Common myeloid progenitor, CD34-positive (primary cell): ENCODE measurements around the gene FGF18.

Experiments
- CTCF ChIA-PET: fragments of 350-600 bp; sonication (Branson Sonifier 250); formaldehyde crosslinking; loops from one replicate; lab custom pipeline; 2021; ENCODE audit warnings: antibody characterized with exemption; lab: Charles Lee
- POLR2A ChIA-PET: fragments of 350-600 bp; sonication (Branson Sonifier 250); formaldehyde crosslinking; loops from one replicate; lab custom pipeline; 2021; ENCODE audit warnings: antibody characterized with exemption; lab: Charles Lee
- DNase-seq, 3 donors: peaks; one replicate each; pipeline versions ENCODE4 v3.0.0 to v3.0.0-alpha.2; 2013
- H3K27ac ChIP-seq, 2 experiments: 1 replicate in 1 of 2; 2 replicates in 1 of 2; pipeline ENCODE4 v1.7.0; 2013; ENCODE audit warnings: inconsistent platforms in 2 of 2, low read length in 2 of 2, mild to moderate bottlenecking in 2 of 2, low read depth in 1 of 2, moderate library complexity in 1 of 2; ENCODE audit not compliant: severe bottlenecking in 2 of 2, insufficient read depth in 1 of 2, poor library complexity in 1 of 2
- H3K27me3 ChIP-seq, 5 experiments: replicated peaks in 2 of 5; 1 replicate in 3 of 5; 2 replicates in 2 of 5; pipeline versions ENCODE4 v1.6.1 to v1.7.0; 2013; ENCODE audit warnings: low read length in 4 of 5, mild to moderate bottlenecking in 2 of 5, moderate library complexity in 2 of 5, inconsistent platforms in 1 of 5; ENCODE audit not compliant: insufficient read depth in 5 of 5, control insufficient read depth in 4 of 5
- H3K36me3 ChIP-seq, 4 experiments: 1 replicate in 2 of 4; 2 replicates in 2 of 4; pipeline versions ENCODE4 v1.6.1 to v1.7.0; 2013; ENCODE audit warnings: low read length in 3 of 4, control low read depth in 1 of 4, mild to moderate bottlenecking in 1 of 4; ENCODE audit not compliant: control insufficient read depth in 4 of 4, insufficient read depth in 4 of 4
- H3K4me1 ChIP-seq, 4 experiments: 1 replicate in 3 of 4; 2 replicates in 1 of 4; pipeline versions ENCODE4 v1.6.1 to v1.7.1; 2013; ENCODE audit warnings: low read length in 3 of 4, mild to moderate bottlenecking in 3 of 4, control low read depth in 1 of 4, inconsistent platforms in 1 of 4, moderate library complexity in 1 of 4; ENCODE audit not compliant: control insufficient read depth in 4 of 4, insufficient read depth in 4 of 4; ENCODE audit errors: control extremely low read depth in 1 of 4
- H3K4me3 ChIP-seq, 7 experiments: 1 replicate in 4 of 7; 2 replicates in 3 of 7; pipeline versions ENCODE4 v1.5.1 to v1.7.0; 2013; ENCODE audit warnings: mild to moderate bottlenecking in 7 of 7, low read length in 6 of 7, moderate library complexity in 6 of 7, inconsistent platforms in 2 of 7, low read depth in 2 of 7, control low read depth in 1 of 7; ENCODE audit not compliant: insufficient read depth in 4 of 7, control insufficient read depth in 1 of 7; ENCODE audit errors: extremely low read depth in 1 of 7
- H3K9me3 ChIP-seq, 5 experiments: 1 replicate in 4 of 5; 2 replicates in 1 of 5; pipeline versions ENCODE4 v1.6.1 to v1.7.1; 2013; ENCODE audit warnings: low read length in 4 of 5, mild to moderate bottlenecking in 2 of 5, inconsistent platforms in 1 of 5, low read depth in 1 of 5, moderate library complexity in 1 of 5; ENCODE audit not compliant: control insufficient read depth in 4 of 5, insufficient read depth in 2 of 5; ENCODE audit errors: control extremely low read depth in 1 of 5
- WGBS: methylation state at CpG from one replicate; pipeline ENCODE4 v1.1.5; 2013; ENCODE audit not compliant: insufficient coverage; 5-methylcytosine and 5-hydroxymethylcytosine counted together

The FGF18 gene

GRCh38 chr5:171416160-171417049, 3.0 kb upstream of the FGF18 start:
- Histone ChIP-seq H3K27me3 (peaks cover 0 to 18% (median 5%) of the 10 kb centered on the region in 5 experiments), H3K27ac (no peak overlapping the region), H3K9me3 (no peaks in the 10 kb centered on the region), H3K36me3 (peaks cover 7 to 22% (median 13%) of the 10 kb centered on the region in 4 experiments), H3K4me1 (peaks cover 0 to 28% (median 25%) of the 10 kb centered on the region in 4 experiments), H3K4me3 (no peak overlapping the region)
- DNase-seq: no peak
- CTCF ChIA-PET: interaction anchor here (1.0 to 3.9 kb wide), 3 partner anchors 325 to 495 kb away, joined by 3 to 20 read pairs (median 11); no protein-coding TSS in a partner anchor
- POLR2A ChIA-PET: no interaction called here
- WGBS: 97% methylated on average over 6 of the region's 11 CpGs

GRCh38 chr5:171418316-171418981, 998 bp upstream of the FGF18 start:
- H3K27ac ChIP-seq: no peak overlapping the region
- H3K27me3 ChIP-seq: peaks cover 0 to 25% (median 10%) of the 10 kb centered on the region in 5 experiments
- H3K36me3 ChIP-seq: peaks cover 0 to 3% (median 1%) of the 10 kb centered on the region in 4 experiments
- WGBS: 20% methylated on average over 21 of the region's 26 CpGs
- H3K9me3 ChIP-seq: no peaks in the 10 kb centered on the region
- DNase-seq: peak; percentile 46 to 62 (median 61)
- ChIA-PET CTCF (interaction anchor here (0.6 to 7.2 kb wide), 22 partner anchors 9 to 689 kb away, joined by 3 to 118 read pairs (median 4); partner anchors contain the start of gene FBXW11), POLR2A (interaction anchor here (0.6 to 1.1 kb wide), 2 partner anchors 10 to 587 kb away, joined by 4 read pairs; no protein-coding TSS in a partner anchor)
- peaks cover 0 to 28% (median 25%) of the 10 kb centered on the region in 4 experiments for H3K4me1 ChIP-seq
- H3K4me3 ChIP-seq: peak overlapping the region; percentile 19 to 83 (median 57)

GRCh38 chr5:171419688-171420430, 412 bp downstream of the FGF18 start:
- ChIA-PET POLR2A (interaction anchor here (1.1 kb wide), 1 partner anchor 11 kb away, joined by 4 read pairs; no protein-coding TSS in a partner anchor), CTCF (interaction anchor here (0.6 to 7.2 kb wide), 15 partner anchors 11 to 813 kb away, joined by 3 to 118 read pairs (median 4); partner anchors contain the start of gene FBXW11)
- Histone ChIP-seq H3K9me3 (no peaks in the 10 kb centered on the region), H3K4me1 (peaks cover 0 to 28% (median 25%) of the 10 kb centered on the region in 4 experiments), H3K4me3 (peak overlapping the region; percentile 19 to 83 (median 53)), H3K27me3 (peaks cover 0 to 25% (median 10%) of the 10 kb centered on the region in 5 experiments), H3K36me3 (no peaks in the 10 kb centered on the region), H3K27ac (no peak overlapping the region)
- peak; percentile 44 to 70 (median 64) for DNase-seq
- WGBS: under 1% methylated on average over 86 of the region's 95 CpGs

- no peaks in the 10 kb centered on the region for H3K9me3 ChIP-seq
- POLR2A ChIA-PET: no interaction called here
These were observed 1.2 kb downstream of the FGF18 start for GRCh38 chr5:171420431-171421241.

GRCh38 chr5:171421331-171422262, 2.1 kb downstream of the FGF18 start:
- DNase-seq: no peak
- Histone ChIP-seq H3K27ac (no peak overlapping the region), H3K9me3 (no peaks in the 10 kb centered on the region), H3K4me1 (peaks cover 0 to 28% (median 25%) of the 10 kb centered on the region in 4 experiments), H3K4me3 (peak overlapping the region in 1 of 7 experiments; percentile 83), H3K27me3 (peaks cover 0 to 25% (median 10%) of the 10 kb centered on the region in 5 experiments), H3K36me3 (no peaks in the 10 kb centered on the region)
- POLR2A ChIA-PET: interaction anchor here (0.8 kb wide), 1 partner anchor 213 kb away, joined by 3 read pairs; no protein-coding TSS in a partner anchor
- 81% methylated on average over 11 of the region's 16 CpGs for WGBS
- CTCF ChIA-PET: interaction anchor here (0.7 to 7.2 kb wide), 7 partner anchors 8 to 486 kb away, joined by 3 to 118 read pairs (median 3); no protein-coding TSS in a partner anchor

More at GRCh38 chr5:171420431-171421241, 1.2 kb downstream of the FGF18 start:
- no peaks in the 10 kb centered on the region for H3K36me3 ChIP-seq
- H3K27me3 ChIP-seq: peaks cover 0 to 25% (median 10%) of the 10 kb centered on the region in 5 experiments
- H3K4me3 ChIP-seq: peak overlapping the region in 6 of 7 experiments; percentile 40 to 83 (median 64)
- no peak overlapping the region for H3K27ac ChIP-seq
- WGBS: under 1% methylated on average over 46 of the region's 65 CpGs
- CTCF ChIA-PET: interaction anchor here (1.0 to 7.2 kb wide), 6 partner anchors 9 to 487 kb away, joined by 3 to 118 read pairs (median 6); no protein-coding TSS in a partner anchor
- DNase-seq: peak in 2 of 3 donors; percentile 37 to 50
- H3K4me1 ChIP-seq: peaks cover 0 to 28% (median 25%) of the 10 kb centered on the region in 4 experiments
